ENCODE results near the gene NOS1AP.

The NOS1AP gene

GRCh38 chr1:162234571-162234970 lies 165.1 kb downstream of the NOS1AP start:
- Histone ChIP-seq H3K36me3 (ENCODE audit: control insufficient read depth, insufficient read depth, low read length) (no peaks in the 10 kb centered on the region), H3K4me3 (ENCODE audit: low read depth, low read length) (no peak overlapping the region), H3K9ac (ENCODE audit: low read depth, low read length) (no peak overlapping the region), H3K27me3 (ENCODE audit: control insufficient read depth, insufficient read depth, low read length) (no peaks in the 10 kb centered on the region), H3K9me3 (ENCODE audit: control insufficient read depth, insufficient read depth, low read length) (no peaks in the 10 kb centered on the region), H3K4me1 (ENCODE audit: control insufficient read depth, insufficient read depth, low read length) (peaks cover 22% of the 10 kb centered on the region)

GRCh38 chr1:162235241-162235800 lies 165.8 kb downstream of the NOS1AP start:
- no peaks in the 10 kb centered on the region for H3K36me3 ChIP-seq (ENCODE audit: control insufficient read depth, insufficient read depth, low read length)
- H3K4me3 ChIP-seq (ENCODE audit: low read depth, low read length): no peak overlapping the region
- no peaks in the 10 kb centered on the region for H3K27me3 ChIP-seq (ENCODE audit: control insufficient read depth, insufficient read depth, low read length)
- H3K4me1 ChIP-seq (ENCODE audit: control insufficient read depth, insufficient read depth, low read length): peaks cover 16% of the 10 kb centered on the region
- H3K9me3 ChIP-seq (ENCODE audit: control insufficient read depth, insufficient read depth, low read length): no peaks in the 10 kb centered on the region
- no peak overlapping the region for H3K9ac ChIP-seq (ENCODE audit: low read depth, low read length)

DNA sequence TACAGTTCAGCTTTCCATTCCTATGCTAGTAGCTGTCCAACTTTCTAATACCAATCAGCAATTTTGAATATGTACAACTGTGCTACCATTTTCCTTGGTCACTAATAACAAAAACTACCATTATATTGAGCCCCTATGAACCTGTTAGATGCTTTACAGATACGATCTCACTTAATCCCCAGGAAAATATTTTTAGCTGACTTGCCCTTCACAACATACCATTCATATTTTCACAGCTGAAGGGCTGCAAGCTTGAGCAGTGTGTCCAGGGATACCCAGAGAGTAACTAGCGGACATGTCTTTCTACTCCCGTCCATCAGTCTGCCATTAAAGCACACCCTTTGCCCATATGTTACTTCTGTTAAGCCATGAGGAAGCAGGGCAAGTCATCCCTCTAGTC lies 166.7 kb downstream of the NOS1AP start:
- Histone ChIP-seq H3K36me3 (ENCODE audit: control insufficient read depth, insufficient read depth, low read length) (no peaks in the 10 kb centered on the region), H3K4me3 (ENCODE audit: low read depth, low read length) (no peak overlapping the region), H3K9ac (ENCODE audit: low read depth, low read length) (no peak overlapping the region), H3K27me3 (ENCODE audit: control insufficient read depth, insufficient read depth, low read length) (no peaks in the 10 kb centered on the region), H3K4me1 (ENCODE audit: control insufficient read depth, insufficient read depth, low read length) (peaks cover 10% of the 10 kb centered on the region), H3K9me3 (ENCODE audit: control insufficient read depth, insufficient read depth, low read length) (no peaks in the 10 kb centered on the region)

DNA sequence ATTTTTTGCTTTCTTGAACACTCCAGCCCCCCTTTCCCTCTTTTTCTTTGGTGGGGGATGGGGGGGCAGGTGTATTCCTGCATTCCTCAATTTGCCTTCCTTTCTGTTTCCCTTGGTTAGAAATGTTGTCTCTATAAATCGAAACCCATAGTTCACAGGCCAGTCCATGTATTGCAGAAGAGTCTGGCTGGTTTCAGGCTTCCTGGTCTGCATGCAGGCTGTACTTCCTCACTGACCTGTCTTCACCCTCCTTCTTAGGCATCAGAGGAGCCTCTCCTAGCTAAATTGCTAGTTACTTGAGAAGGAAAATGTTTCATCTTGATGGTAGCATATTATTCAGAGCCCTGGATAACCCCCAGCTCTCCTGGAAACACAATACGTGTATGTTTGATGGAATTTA lies 167.1 kb downstream of the NOS1AP start:
- Histone ChIP-seq H3K36me3 (ENCODE audit: control insufficient read depth, insufficient read depth, low read length) (no peaks in the 10 kb centered on the region), H3K27me3 (ENCODE audit: control insufficient read depth, insufficient read depth, low read length) (no peaks in the 10 kb centered on the region)

DNA sequence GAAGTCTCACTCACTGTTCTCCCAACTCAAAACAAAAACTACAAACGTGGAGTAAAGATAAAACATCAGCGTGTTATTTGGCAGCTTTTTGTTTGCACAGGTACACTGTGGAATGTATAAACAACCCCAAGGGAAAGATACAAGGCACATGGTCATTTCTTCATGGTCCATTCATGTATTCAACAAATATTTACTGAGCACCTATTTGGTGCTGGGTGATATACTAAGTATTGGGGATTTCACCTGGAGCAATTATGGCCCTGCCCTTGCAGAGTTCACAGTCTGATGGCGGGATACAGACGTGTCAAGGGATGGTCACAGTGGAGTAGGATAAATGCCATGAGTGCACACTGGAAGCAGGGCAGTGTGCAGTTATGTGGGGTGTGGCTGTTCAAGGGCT lies 171.1 kb downstream of the NOS1AP start:
- Histone ChIP-seq H3K27me3 (ENCODE audit: control insufficient read depth, insufficient read depth, low read length) (no peaks in the 10 kb centered on the region), H3K9ac (ENCODE audit: low read depth, low read length) (no peak overlapping the region), H3K4me3 (ENCODE audit: low read depth, low read length) (no peak overlapping the region), H3K9me3 (ENCODE audit: control insufficient read depth, insufficient read depth, low read length) (no peaks in the 10 kb centered on the region), H3K4me1 (ENCODE audit: control insufficient read depth, insufficient read depth, low read length) (peaks cover 5% of the 10 kb centered on the region), H3K36me3 (ENCODE audit: control insufficient read depth, insufficient read depth, low read length) (no peaks in the 10 kb centered on the region)

More for the DNA sequence above, 167.1 kb downstream of the NOS1AP start:
- H3K9me3 ChIP-seq (ENCODE audit: control insufficient read depth, insufficient read depth, low read length): no peaks in the 10 kb centered on the region
- no peak overlapping the region for H3K9ac ChIP-seq (ENCODE audit: low read depth, low read length)
- no peak overlapping the region for H3K4me3 ChIP-seq (ENCODE audit: low read depth, low read length)
- peaks cover 10% of the 10 kb centered on the region for H3K4me1 ChIP-seq (ENCODE audit: control insufficient read depth, insufficient read depth, low read length)

- Histone ChIP-seq H3K9me3 (ENCODE audit: control insufficient read depth, insufficient read depth, low read length) (no peaks in the 10 kb centered on the region), H3K9ac (ENCODE audit: low read depth, low read length) (no peak overlapping the region), H3K4me1 (ENCODE audit: control insufficient read depth, insufficient read depth, low read length) (no peaks in the 10 kb centered on the region), H3K4me3 (ENCODE audit: low read depth, low read length) (no peak overlapping the region), H3K36me3 (ENCODE audit: control insufficient read depth, insufficient read depth, low read length) (no peaks in the 10 kb centered on the region), H3K27me3 (ENCODE audit: control insufficient read depth, insufficient read depth, low read length) (no peaks in the 10 kb centered on the region)
These were observed 173.3 kb downstream of the NOS1AP start for GRCh38 chr1:162242804-162243203.

GRCh38 chr1:162248854-162249535 lies 179.5 kb downstream of the NOS1AP start:
- peaks cover 24% of the 10 kb centered on the region for H3K4me1 ChIP-seq (ENCODE audit: control insufficient read depth, insufficient read depth, low read length)
- peak overlapping the region; percentile 23 for H3K4me3 ChIP-seq (ENCODE audit: low read depth, low read length)
- no peaks in the 10 kb centered on the region for H3K9me3 ChIP-seq (ENCODE audit: control insufficient read depth, insufficient read depth, low read length)
- no peak overlapping the region for H3K9ac ChIP-seq (ENCODE audit: low read depth, low read length)
- H3K36me3 ChIP-seq (ENCODE audit: control insufficient read depth, insufficient read depth, low read length): no peaks in the 10 kb centered on the region
- H3K27me3 ChIP-seq (ENCODE audit: control insufficient read depth, insufficient read depth, low read length): no peaks in the 10 kb centered on the region

DNA sequence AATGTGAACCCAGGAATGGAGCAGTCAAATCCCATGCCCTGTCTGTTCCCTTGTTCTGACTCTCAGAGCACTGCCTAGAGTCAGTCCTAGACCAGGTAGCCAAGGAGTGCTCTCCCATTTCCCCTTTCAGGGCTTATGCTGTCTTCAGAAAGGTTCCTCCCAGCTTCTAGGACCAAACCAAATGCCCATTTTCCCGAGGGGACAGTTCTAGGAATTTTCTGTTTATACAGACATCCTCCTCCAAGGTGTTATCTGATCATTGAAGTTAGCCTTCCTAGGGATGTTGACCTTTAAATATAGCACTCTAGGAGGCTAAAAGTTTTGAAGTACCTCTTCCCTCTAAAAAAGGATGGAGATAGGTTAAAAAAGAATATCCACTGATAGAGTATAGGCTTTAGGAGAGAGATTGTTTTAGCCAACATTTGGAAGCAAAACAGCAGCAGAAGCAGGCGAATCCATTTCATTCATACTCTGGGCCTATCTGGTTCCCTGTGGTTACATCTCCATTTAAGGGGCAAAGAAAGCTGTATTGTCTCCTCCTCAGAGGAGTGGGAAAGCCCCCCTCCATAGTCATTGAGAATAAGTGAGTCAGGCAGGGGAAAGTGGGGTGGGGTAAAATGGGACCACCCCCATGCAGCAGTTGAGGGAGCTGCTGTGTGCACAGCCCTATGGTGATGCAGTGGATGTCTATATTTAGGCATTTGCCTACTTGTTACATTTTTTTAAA lies 180.7 kb downstream of the NOS1AP start:
- Histone ChIP-seq H3K9me3 (ENCODE audit: control insufficient read depth, insufficient read depth, low read length) (no peaks in the 10 kb centered on the region), H3K4me1 (ENCODE audit: control insufficient read depth, insufficient read depth, low read length) (peaks cover 28% of the 10 kb centered on the region), H3K9ac (ENCODE audit: low read depth, low read length) (no peak overlapping the region), H3K36me3 (ENCODE audit: control insufficient read depth, insufficient read depth, low read length) (no peaks in the 10 kb centered on the region), H3K27me3 (ENCODE audit: control insufficient read depth, insufficient read depth, low read length) (no peaks in the 10 kb centered on the region), H3K4me3 (ENCODE audit: low read depth, low read length) (peak overlapping the region; percentile 1)

DNA sequence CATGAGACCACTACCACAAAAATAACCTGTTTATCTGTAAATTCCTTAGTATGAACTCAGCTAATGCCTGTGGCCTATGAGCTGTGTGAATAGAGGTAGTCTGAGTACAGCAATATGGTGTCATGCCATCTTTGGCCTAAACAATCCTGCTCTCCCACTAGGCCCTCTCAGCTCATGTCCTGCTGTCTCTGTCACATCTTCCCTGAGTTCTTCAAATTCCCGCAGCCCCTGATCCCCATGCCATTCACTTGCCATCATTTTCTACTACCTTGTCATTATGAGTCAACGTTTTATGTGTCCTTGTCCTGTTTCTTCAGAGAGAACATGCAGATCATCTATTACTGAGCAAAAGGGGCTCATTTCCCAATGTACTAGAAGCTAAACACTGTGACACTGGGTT lies 181.6 kb downstream of the NOS1AP start:
- H3K4me1 ChIP-seq (ENCODE audit: control insufficient read depth, insufficient read depth, low read length): peaks cover 28% of the 10 kb centered on the region
- H3K36me3 ChIP-seq (ENCODE audit: control insufficient read depth, insufficient read depth, low read length): no peaks in the 10 kb centered on the region
- H3K27me3 ChIP-seq (ENCODE audit: control insufficient read depth, insufficient read depth, low read length): no peaks in the 10 kb centered on the region
- H3K4me3 ChIP-seq (ENCODE audit: low read depth, low read length): no peak overlapping the region
- no peaks in the 10 kb centered on the region for H3K9me3 ChIP-seq (ENCODE audit: control insufficient read depth, insufficient read depth, low read length)
- H3K9ac ChIP-seq (ENCODE audit: low read depth, low read length): no peak overlapping the region

- H3K36me3 ChIP-seq (ENCODE audit: control insufficient read depth, insufficient read depth, low read length): no peaks in the 10 kb centered on the region
- H3K4me1 ChIP-seq (ENCODE audit: control insufficient read depth, insufficient read depth, low read length): peaks cover 28% of the 10 kb centered on the region
- H3K4me3 ChIP-seq (ENCODE audit: low read depth, low read length): no peak overlapping the region
- no peak overlapping the region for H3K9ac ChIP-seq (ENCODE audit: low read depth, low read length)
- H3K27me3 ChIP-seq (ENCODE audit: control insufficient read depth, insufficient read depth, low read length): no peaks in the 10 kb centered on the region
- no peaks in the 10 kb centered on the region for H3K9me3 ChIP-seq (ENCODE audit: control insufficient read depth, insufficient read depth, low read length)
These were observed 182.7 kb downstream of the NOS1AP start for GRCh38 chr1:162252214-162252613.

- Histone ChIP-seq H3K36me3 (ENCODE audit: control insufficient read depth, insufficient read depth, low read length) (no peaks in the 10 kb centered on the region), H3K27me3 (ENCODE audit: control insufficient read depth, insufficient read depth, low read length) (no peaks in the 10 kb centered on the region), H3K9ac (ENCODE audit: low read depth, low read length) (no peak overlapping the region), H3K4me1 (ENCODE audit: control insufficient read depth, insufficient read depth, low read length) (peaks cover 28% of the 10 kb centered on the region), H3K9me3 (ENCODE audit: control insufficient read depth, insufficient read depth, low read length) (no peaks in the 10 kb centered on the region), H3K4me3 (ENCODE audit: low read depth, low read length) (no peak overlapping the region)
These were observed 184.3 kb downstream of the NOS1AP start for GRCh38 chr1:162253790-162254189.

DNA sequence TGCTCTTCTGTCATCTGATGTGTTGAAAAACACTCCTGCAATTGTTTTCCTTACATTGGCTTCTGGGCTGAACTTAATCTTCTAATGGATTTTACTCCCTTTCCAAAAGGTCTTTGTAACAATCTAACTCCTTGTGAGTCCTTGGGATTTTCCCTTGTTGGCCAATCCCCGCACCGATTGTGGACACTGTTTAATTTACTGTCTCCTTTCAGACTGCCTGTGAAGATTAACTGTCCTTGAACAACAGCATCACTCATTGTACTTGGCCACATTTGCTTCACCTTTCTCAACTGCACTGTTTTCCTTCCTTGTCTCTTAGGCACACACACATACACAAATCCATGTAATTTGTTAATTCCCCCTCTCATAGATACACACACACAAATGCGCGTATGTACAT lies 186.8 kb downstream of the NOS1AP start:
- no peak overlapping the region for H3K4me3 ChIP-seq (ENCODE audit: low read depth, low read length)
- no peaks in the 10 kb centered on the region for H3K36me3 ChIP-seq (ENCODE audit: control insufficient read depth, insufficient read depth, low read length)
- H3K9ac ChIP-seq (ENCODE audit: low read depth, low read length): no peak overlapping the region
- no peaks in the 10 kb centered on the region for H3K9me3 ChIP-seq (ENCODE audit: control insufficient read depth, insufficient read depth, low read length)
- H3K27me3 ChIP-seq (ENCODE audit: control insufficient read depth, insufficient read depth, low read length): no peaks in the 10 kb centered on the region
- H3K4me1 ChIP-seq (ENCODE audit: control insufficient read depth, insufficient read depth, low read length): peaks cover 5% of the 10 kb centered on the region
